HCT116 (cell line): ENCODE measurements around the gene SHISA6. TPM values are rescaled to one million over a fixed set of nuclear protein-coding genes. Genes with fewer than 3 reads are reported as not detected.

Experiments used
- ATAC-seq: fragments of 200-7000 bp; cut with Tn5 transposase; 2 replicates; pipeline ENCODE4 v1.9.1; 2020; ENCODE audit warnings: mild to moderate bottlenecking, moderate library complexity
- BruUV-seq: library from RNA; stranded (reverse); fragments of 400-500 nt; replicated peaks from 2 replicates; lab custom pipeline; 2021; lab: Mats Ljungman, UMichigan
- CTCF ChIA-PET: fragments of 300-600 bp; sonication (Branson Sonifier 250); formaldehyde crosslinking; loops from one replicate; lab custom pipeline; 2021; ENCODE audit warnings: antibody characterized with exemption; lab: Charles Lee
- POLR2A ChIA-PET: fragments of 300-600, 350-600 bp; sonication (Branson Sonifier 250); formaldehyde crosslinking; loops from one replicate; lab custom pipeline; 2021; ENCODE audit warnings: antibody characterized with exemption; lab: Charles Lee
- RAD21 ChIA-PET, 2 experiments: fragments of 300-600 bp; sonication (Branson Sonifier 250); formaldehyde crosslinking; loops; one replicate each; lab custom pipeline; 2023; ENCODE audit warnings: low total read pairs in 2 of 2; ENCODE audit not compliant: uncharacterized antibody in 2 of 2, unreplicated experiment in 2 of 2, low non-redundant PET in 1 of 2; lab: Charles Lee
- DNase-seq: peaks from one replicate; pipeline ENCODE4 v3.0.0-alpha.2; 2010; ENCODE audit warnings: low read depth, low spot score
- H2AFZ ChIP-seq: fragments of 200-600 bp; shearing (Covaris generic), sonication (generic); 2 replicates; pipeline ENCODE4 v1.6.1; 2017; ENCODE audit warnings: low read depth, mixed run types, mixed read lengths, antibody characterized with exemption, low read length; ENCODE audit not compliant: poor library complexity, severe bottlenecking
- H3K27ac ChIP-seq: 2 replicates; pipeline ENCODE4 v1.5.1; 2012; ENCODE audit warnings: low read depth, low read length
- H3K27me3 ChIP-seq: fragments of 200-600 bp; sonication (generic); 2 replicates; pipeline ENCODE4 v1.6.1; 2016; ENCODE audit warnings: mixed run types, low read length, mixed read lengths; ENCODE audit not compliant: insufficient read depth
- H3K36me3 ChIP-seq, 2 experiments: fragments of 200-500 bp in 1 of 2; fragments of 200-600 bp in 1 of 2; sonication (Bioruptor generic) in 1 of 2; sonication (generic) in 1 of 2; 2 replicates each; pipeline versions ENCODE4 v1.5.1 to v1.6.1; 2014 to 2016; ENCODE audit warnings: low read length in 2 of 2, inconsistent platforms in 1 of 2, mixed read lengths in 1 of 2, mixed run types in 1 of 2; ENCODE audit not compliant: insufficient read depth in 2 of 2, control insufficient read depth in 1 of 2
- H3K4me1 ChIP-seq, 2 experiments: fragments of 200-600 bp in 1 of 2; sonication (generic) in 1 of 2; 2 replicates each; pipeline versions ENCODE4 v1.5.1 to v1.6.1; 2012 to 2017; ENCODE audit warnings: low read length in 2 of 2, inconsistent platforms in 1 of 2, mild to moderate bottlenecking in 1 of 2, mixed read lengths in 1 of 2, mixed run types in 1 of 2, moderate library complexity in 1 of 2; ENCODE audit not compliant: insufficient read depth in 2 of 2, control insufficient read depth in 1 of 2
- H3K4me2 ChIP-seq: fragments of 200-600 bp; sonication (generic); 2 replicates; pipeline ENCODE4 v1.6.1; 2017; ENCODE audit warnings: mixed run types, low read length, mixed read lengths
- H3K4me3 ChIP-seq, 2 experiments: fragments of 200-600 bp in 1 of 2; sonication (generic) in 1 of 2; replicated peaks in 1 of 2; 2 replicates each; pipeline ENCODE4 v1.5.1; 2011 to 2016; ENCODE audit warnings: low read length in 2 of 2, control low read depth in 1 of 2, low read depth in 1 of 2, mild to moderate bottlenecking in 1 of 2, mixed read lengths in 1 of 2, mixed run types in 1 of 2
- H3K79me2 ChIP-seq: fragments of 200-600 bp; sonication (generic); 2 replicates; pipeline ENCODE4 v1.6.1; 2017; ENCODE audit warnings: mild to moderate bottlenecking, mixed run types, low read length, moderate library complexity, mixed read lengths; ENCODE audit not compliant: insufficient read depth
- H3K9ac ChIP-seq: fragments of 200-600 bp; sonication (generic); 2 replicates; pipeline ENCODE4 v1.6.1; 2016; ENCODE audit warnings: low read length, mixed read lengths
- H3K9me2 ChIP-seq: fragments of 200-600 bp; sonication (generic), shearing (Covaris generic); 2 replicates; pipeline ENCODE4 v1.6.1; 2017; ENCODE audit warnings: mixed run types, mild to moderate bottlenecking, moderate library complexity; ENCODE audit not compliant: insufficient read depth
- H3K9me3 ChIP-seq, 2 experiments: fragments of 200-500 bp in 1 of 2; fragments of 200-600 bp in 1 of 2; sonication (Bioruptor generic) in 1 of 2; sonication (generic) in 1 of 2; 2 replicates each; pipeline ENCODE4 v1.6.1; 2014 to 2017; ENCODE audit warnings: low read length in 2 of 2, mixed read lengths in 2 of 2, inconsistent platforms in 1 of 2, low read depth in 1 of 2, mild to moderate bottlenecking in 1 of 2, mixed run types in 1 of 2, moderate library complexity in 1 of 2; ENCODE audit not compliant: control insufficient read depth in 1 of 2, insufficient read depth in 1 of 2
- H4K20me1 ChIP-seq: fragments of 200-600 bp; sonication (generic), shearing (Covaris generic); 2 replicates; pipeline ENCODE4 v1.6.1; 2017; ENCODE audit warnings: mixed run types, mild to moderate bottlenecking, moderate library complexity; ENCODE audit not compliant: insufficient read depth
- CBX3 ChIP-seq: IDR thresholded peaks from 2 replicates; pipeline ENCODE4 v1.6.1; 2012; ENCODE audit warnings: low read depth
- CEBPB ChIP-seq: IDR thresholded peaks from 2 replicates; pipeline ENCODE4 v1.6.1; 2012; ENCODE audit warnings: low read depth
- CTCF ChIP-seq, 3 experiments: fragments of 200-600 bp in 1 of 3; sonication (generic) in 1 of 3; IDR thresholded peaks in 2 of 3; conservative IDR thresholded peaks in 1 of 3; 2 replicates each; pipeline ENCODE4 v1.5.1; 2012 to 2017; ENCODE audit warnings: low read depth in 2 of 3, low read length in 2 of 3, antibody characterized with exemption in 1 of 3, borderline replicate concordance in 1 of 3, control low read depth in 1 of 3, mild to moderate bottlenecking in 1 of 3, mixed read lengths in 1 of 3, mixed run types in 1 of 3, moderate library complexity in 1 of 3; ENCODE audit not compliant: insufficient read depth in 1 of 3
- ELF1 ChIP-seq: IDR thresholded peaks from 2 replicates; pipeline ENCODE4 v1.6.1; 2012; ENCODE audit warnings: low read depth, borderline replicate concordance
- EZH2 ChIP-seq: fragments of 200-600 bp; sonication (generic); IDR thresholded peaks from 2 replicates; pipeline ENCODE4 v1.6.1; 2017; ENCODE audit warnings: antibody characterized with exemption, mixed run types
- EZH2phosphoT487 ChIP-seq: fragments of 200-600 bp; IDR thresholded peaks from 2 replicates; pipeline ENCODE4 v1.6.1; 2018; ENCODE audit warnings: antibody characterized with exemption, borderline replicate concordance
- FOSL1 ChIP-seq: IDR thresholded peaks from 2 replicates; pipeline ENCODE4 v1.6.1; 2012; ENCODE audit warnings: low read depth
- JUND ChIP-seq: IDR thresholded peaks from 2 replicates; pipeline ENCODE4 v1.6.1; 2012
- POLR2A ChIP-seq: IDR thresholded peaks from 2 replicates; pipeline ENCODE4 v1.7.0; 2011; ENCODE audit warnings: borderline replicate concordance; ENCODE audit not compliant: insufficient read depth, insufficient read length; ENCODE audit errors: extremely low read depth
- POLR2AphosphoS5 ChIP-seq: IDR thresholded peaks from 2 replicates; pipeline ENCODE4 v1.6.1; 2011; ENCODE audit warnings: mild to moderate bottlenecking, low read depth, low read length, moderate library complexity
- REST ChIP-seq: IDR thresholded peaks from 2 replicates; pipeline ENCODE4 v1.6.1; 2012; ENCODE audit warnings: low read depth
- SIN3A ChIP-seq: IDR thresholded peaks from 2 replicates; pipeline ENCODE4 v1.6.1; 2012; ENCODE audit warnings: low read depth
- SP1 ChIP-seq: IDR thresholded peaks from 2 replicates; pipeline ENCODE4 v1.6.1; 2012; ENCODE audit warnings: low read depth
- TCF7L2 ChIP-seq: IDR thresholded peaks from 2 replicates; pipeline ENCODE4 v1.7.0; 2011; ENCODE audit warnings: borderline replicate concordance, inconsistent platforms; ENCODE audit not compliant: insufficient read depth, insufficient read length; ENCODE audit errors: extremely low read depth
- ZFX ChIP-seq: fragments of 450-650 bp; IDR thresholded peaks from 2 replicates; pipeline ENCODE4 v1.6.1; 2017
- ZNF274 ChIP-seq: fragments of 200-500 bp; sonication (Bioruptor generic); IDR thresholded peaks from 2 replicates; pipeline ENCODE4 v1.6.1; 2014; ENCODE audit warnings: mild to moderate bottlenecking, low read depth, low read length, inconsistent platforms
- intact Hi-C: fragments of 100-400 bp; cut with micrococcal nuclease; formaldehyde crosslinking; loops from 2 replicates; pipeline ENCODE4 v1.10.0; 2022
- total RNA-seq: library from RNA; stranded (reverse); gene quantifications from one replicate; pipeline ENCODE4 v1.2.1, GENCODE V29; 2021; ENCODE audit not compliant: unreplicated experiment

Gene SHISA6
- total RNA-seq, 1 experiment from 2014 or later: not detected

GRCh38 chr17:11383157-11383556 is 142.1 kb downstream of the SHISA6 start (continued):
- TF ChIP-seq CTCF (IDR thresholded peaks at IDR 0.05 in 2 of 3, conservative IDR thresholded peaks at IDR 0.05 in 1 of 3; ENCODE audit: borderline replicate concordance in 1 of 3, insufficient read depth in 1 of 3, low read depth in 2 of 3, low read length in 2 of 3) (no peak), ZFX (no peak), ELF1 (no peak), CEBPB (no peak), POLR2A (no peak), POLR2AphosphoS5 (no peak), EZH2phosphoT487 (no peak)

- CTCF ChIA-PET: no interaction called here
These were observed 143.1 kb downstream of the SHISA6 start for GRCh38 chr17:11384131-11384530.

More at GRCh38 chr17:11384131-11384530, 143.1 kb downstream of the SHISA6 start:
- no peak for DNase-seq
- BruUV-seq: no TSS peak
- ChIA-PET POLR2A (no interaction called here), RAD21 (no interaction called here)
- Histone ChIP-seq H3K9me2 (no peaks in the 10 kb centered on the region), H3K27ac (no peak overlapping the region), H3K79me2 (no peaks in the 10 kb centered on the region), H3K4me3 (no peak overlapping the region), H3K9me3 (peaks cover 3 to 41% of the 10 kb centered on the region in 2 experiments; a peak in 1 of 4 replicates), H3K27me3 (no peaks in the 10 kb centered on the region), H3K9ac (no peak overlapping the region), H2AFZ (no peak overlapping the region), H3K4me2 (no peak overlapping the region), H3K36me3 (no peaks in the 10 kb centered on the region), H3K4me1 (no peaks in the 10 kb centered on the region), H4K20me1 (no peaks in the 10 kb centered on the region)
- intact Hi-C loops: no loop called here
- TF ChIP-seq SIN3A (no peak), REST (no peak), FOSL1 (no peak), EZH2 (no peak), EZH2phosphoT487 (no peak), POLR2A (no peak), ZNF274 (no peak), TCF7L2 (no peak), SP1 (no peak), CBX3 (no peak), CTCF (IDR thresholded peaks at IDR 0.05 in 2 of 3, conservative IDR thresholded peaks at IDR 0.05 in 1 of 3; ENCODE audit: borderline replicate concordance in 1 of 3, insufficient read depth in 1 of 3, low read depth in 2 of 3, low read length in 2 of 3) (no peak), CEBPB (no peak), ZFX (no peak), POLR2AphosphoS5 (no peak), JUND (no peak)
- no peak for ATAC-seq
